Fibroblast of lung (primary cell): ENCODE measurements around the gene IER3.

Source experiments
- CTCF ChIP-seq, 2 donors: IDR thresholded peaks in 1 of 2; conservative IDR thresholded peaks in 1 of 2; 1 replicate in 1 of 2; 2 replicates in 1 of 2; pipeline ENCODE4 v1.5.1; 2011 to 2012; ENCODE audit warnings: low read length in 2 of 2, control low read depth in 1 of 2, inconsistent platforms in 1 of 2, low read depth in 1 of 2, mild to moderate bottlenecking in 1 of 2
- EZH2 ChIP-seq: IDR thresholded peaks from 2 replicates; pipeline ENCODE4 v1.5.1; 2012; ENCODE audit warnings: low read length, control low read depth, mild to moderate bottlenecking; ENCODE audit errors: missing control alignments

GRCh38 chr6:30725713-30726505, 18.4 kb downstream of the IER3 start:
- TF ChIP-seq CTCF (conservative IDR thresholded peaks at IDR 0.05 in 1 of 2, IDR thresholded peaks at IDR 0.05 in 1 of 2; ENCODE audit: low read depth in 1 of 2, low read length in 2 of 2), result no peak
- TF ChIP-seq EZH2, result no peak
